IMR-90 (cell line): ENCODE measurements around the gene CCDC171. TPM values are rescaled to one million over a fixed set of nuclear protein-coding genes. Genes with fewer than 3 reads are reported as not detected.

ENCODE experiments used
- ATAC-seq: fragments of 200-7000 bp; cut with Tn5 transposase; 2 replicates; pipeline ENCODE4 v1.9.1; 2020; ENCODE audit warnings: low read depth, mild to moderate bottlenecking, moderate library complexity
- BruUV-seq: library from RNA; stranded (reverse); fragments of 400-500 nt; replicated peaks from 2 replicates; lab custom pipeline; 2021; lab: Mats Ljungman, UMichigan
- CTCF ChIA-PET: fragments of 300-600 bp; formaldehyde crosslinking; extraction: SDS; loops from one replicate; lab custom pipeline; 2021; ENCODE audit warnings: antibody characterized with exemption; lab: Yijun Ruan, JAX
- POLR2A ChIA-PET: fragments of 300-600 bp; sonication (Branson Sonifier 250); formaldehyde crosslinking; loops from one replicate; lab custom pipeline; 2022; ENCODE audit warnings: antibody characterized with exemption; ENCODE audit not compliant: unreplicated experiment; lab: Charles Lee
- DNase-seq: peaks from one replicate; pipeline ENCODE4 v3.0.0; 2013
- H2AFZ ChIP-seq: replicated peaks from 2 replicates; pipeline ENCODE3; 2013; ENCODE audit warnings: low read length, mild to moderate bottlenecking; ENCODE audit not compliant: poor library complexity
- H2AK5ac ChIP-seq: 2 replicates; pipeline ENCODE4 v1.6.1; 2013; ENCODE audit warnings: low read depth, low read length, inconsistent platforms
- H2AK9ac ChIP-seq: replicated peaks from 2 replicates; pipeline ENCODE3; 2013; ENCODE audit warnings: mild to moderate bottlenecking, low read depth, low read length, moderate library complexity; ENCODE audit not compliant: poor library complexity
- H2BK120ac ChIP-seq: 2 replicates; pipeline ENCODE4 v1.6.1; 2013; ENCODE audit warnings: low read depth, low read length, inconsistent platforms
- H2BK15ac ChIP-seq: 3 replicates; pipeline ENCODE4 v1.6.1; 2013; ENCODE audit warnings: low read depth, low read length, inconsistent platforms
- H2BK20ac ChIP-seq: 2 replicates; pipeline ENCODE4 v1.6.1; 2013; ENCODE audit warnings: low read depth, mild to moderate bottlenecking, inconsistent platforms, low read length, moderate library complexity
- H2BK5ac ChIP-seq: 2 replicates; pipeline ENCODE4 v1.6.1; 2013; ENCODE audit warnings: mild to moderate bottlenecking, low read depth, low read length, inconsistent platforms; ENCODE audit not compliant: poor library complexity, severe bottlenecking
- H3K14ac ChIP-seq: replicated peaks from 2 replicates; pipeline ENCODE4 v1.6.1; 2013; ENCODE audit warnings: low read depth, low read length, inconsistent platforms
- H3K18ac ChIP-seq: 2 replicates; pipeline ENCODE4 v1.6.1; 2013; ENCODE audit warnings: low read depth, low read length, control low read depth
- H3K23ac ChIP-seq: 2 replicates; pipeline ENCODE4 v1.6.1; 2013; ENCODE audit warnings: low read depth, low read length, inconsistent platforms
- H3K27ac ChIP-seq: 2 replicates; pipeline ENCODE4 v1.5.1; 2013; ENCODE audit warnings: mild to moderate bottlenecking, control low read depth, low read length; ENCODE audit not compliant: insufficient read depth
- H3K27me3 ChIP-seq: 2 replicates; pipeline ENCODE4 v1.6.1; 2013; ENCODE audit warnings: low read length; ENCODE audit not compliant: control insufficient read depth, insufficient read depth
- H3K36me3 ChIP-seq: 2 replicates; pipeline ENCODE4 v1.6.1; 2013; ENCODE audit warnings: low read length, mixed read lengths; ENCODE audit not compliant: control insufficient read depth, insufficient read depth
- H3K4ac ChIP-seq: 2 replicates; pipeline ENCODE4 v1.6.1; 2013; ENCODE audit warnings: low read depth, low read length, inconsistent platforms
- H3K4me1 ChIP-seq: 2 replicates; pipeline ENCODE4 v1.6.1; 2013; ENCODE audit warnings: low read length, mixed read lengths; ENCODE audit not compliant: control insufficient read depth, insufficient read depth
- H3K4me2 ChIP-seq: 2 replicates; pipeline ENCODE4 v1.6.1; 2013; ENCODE audit warnings: low read depth, mild to moderate bottlenecking, control low read depth, low read length, moderate library complexity
- H3K4me3 ChIP-seq: 2 replicates; pipeline ENCODE4 v1.5.1; 2013; ENCODE audit warnings: low read depth, mild to moderate bottlenecking, control low read depth, low read length, moderate library complexity; ENCODE audit not compliant: insufficient read depth
- H3K56ac ChIP-seq: 2 replicates; pipeline ENCODE4 v1.6.1; 2013; ENCODE audit warnings: low read length, inconsistent platforms; ENCODE audit not compliant: insufficient read depth; ENCODE audit errors: extremely low read depth
- H3K79me1 ChIP-seq, 2 experiments: 2 replicates each; pipeline ENCODE4 v1.6.1; 2013; ENCODE audit warnings: low read length in 2 of 2, inconsistent platforms in 1 of 2, low read depth in 1 of 2
- H3K9ac ChIP-seq: 2 replicates; pipeline ENCODE4 v1.6.1; 2013; ENCODE audit warnings: low read depth, low read length, control low read depth
- H3K9me1 ChIP-seq: 2 replicates; pipeline ENCODE4 v1.6.1; 2013; ENCODE audit warnings: low read length, inconsistent platforms; ENCODE audit not compliant: insufficient read depth
- H3K9me3 ChIP-seq: 2 replicates; pipeline ENCODE4 v1.6.1; 2013; ENCODE audit warnings: low read length; ENCODE audit not compliant: control insufficient read depth, insufficient read depth
- H4K20me1 ChIP-seq: 2 replicates; pipeline ENCODE4 v1.6.1; 2013; ENCODE audit warnings: low read length, inconsistent platforms; ENCODE audit not compliant: insufficient read depth
- H4K5ac ChIP-seq: 2 replicates; pipeline ENCODE4 v1.6.1; 2013; ENCODE audit warnings: mild to moderate bottlenecking, low read depth, low read length, control low read depth
- H4K8ac ChIP-seq, 2 experiments: 2 replicates each; pipeline ENCODE4 v1.6.1; 2013; ENCODE audit warnings: low read depth in 2 of 2, low read length in 2 of 2, control low read depth in 1 of 2, inconsistent platforms in 1 of 2
- H4K91ac ChIP-seq: 2 replicates; pipeline ENCODE4 v1.6.1; 2013; ENCODE audit warnings: low read depth, low read length, inconsistent platforms; ENCODE audit not compliant: insufficient read depth
- BHLHE40 ChIP-seq: fragments of 150-350 bp; IDR thresholded peaks from 2 replicates; pipeline ENCODE4 v1.6.1; 2016; ENCODE audit warnings: mild to moderate bottlenecking, low read depth, low read length
- CEBPB ChIP-seq: IDR thresholded peaks from 2 replicates; pipeline ENCODE4 v1.6.1; 2012; ENCODE audit warnings: low read depth, low read length, improper control_type of control experiment
- CHD1 ChIP-seq: IDR thresholded peaks from 2 replicates; pipeline ENCODE4 v1.6.1; 2012; ENCODE audit warnings: low read depth, low read length, improper control_type of control experiment
- CTCF ChIP-seq: conservative IDR thresholded peaks from 2 replicates; pipeline ENCODE4 v1.5.1; 2012; ENCODE audit warnings: mild to moderate bottlenecking, low read depth, low read length, improper control_type of control experiment
- FOS ChIP-seq: fragments of 150-350 bp; IDR thresholded peaks from 2 replicates; pipeline ENCODE4 v1.6.1; 2016; ENCODE audit warnings: low read depth, low read length
- MAFK ChIP-seq: IDR thresholded peaks from 2 replicates; pipeline ENCODE4 v1.6.1; 2012; ENCODE audit warnings: low read depth, low read length, improper control_type of control experiment
- MAZ ChIP-seq: IDR thresholded peaks from 2 replicates; pipeline ENCODE4 v1.6.1; 2012; ENCODE audit warnings: low read depth, mild to moderate bottlenecking, low read length, improper control_type of control experiment, moderate library complexity, borderline replicate concordance
- MXI1 ChIP-seq: IDR thresholded peaks from 2 replicates; pipeline ENCODE4 v1.6.1; 2012; ENCODE audit warnings: low read depth, mild to moderate bottlenecking, low read length, moderate library complexity, borderline replicate concordance
- NFE2L2 ChIP-seq: fragments of 150-350 bp; IDR thresholded peaks from 2 replicates; pipeline ENCODE4 v1.6.1; 2016; ENCODE audit warnings: low read depth, mild to moderate bottlenecking, low read length
- POLR2A ChIP-seq: IDR thresholded peaks from 2 replicates; pipeline ENCODE4 v1.6.1; 2012; ENCODE audit warnings: mild to moderate bottlenecking, low read depth, low read length
- RAD21 ChIP-seq: IDR thresholded peaks from 2 replicates; pipeline ENCODE4 v1.6.1; 2012; ENCODE audit warnings: low read length, improper control_type of control experiment
- RCOR1 ChIP-seq: IDR thresholded peaks from 2 replicates; pipeline ENCODE4 v1.6.1; 2012; ENCODE audit warnings: mild to moderate bottlenecking, low read length, improper control_type of control experiment; ENCODE audit not compliant: insufficient replicate concordance
- RFX5 ChIP-seq: IDR thresholded peaks from 2 replicates; pipeline ENCODE4 v1.8.0; 2012; ENCODE audit warnings: low read depth, mild to moderate bottlenecking, low read length, moderate library complexity
- SMC3 ChIP-seq: fragments of 150-350 bp; IDR thresholded peaks from 2 replicates; pipeline ENCODE4 v1.6.1; 2016; ENCODE audit warnings: low read depth, mild to moderate bottlenecking, antibody characterized with exemption, low read length, moderate library complexity
- USF2 ChIP-seq: fragments of 150-350 bp; IDR thresholded peaks from 2 replicates; pipeline ENCODE4 v1.6.1; 2017; ENCODE audit warnings: mild to moderate bottlenecking, antibody characterized with exemption, low read length, low read depth
- WGBS, 2 experiments: methylation state at CpG; one replicate each; pipeline versions ENCODE4 v1.1.5 to v1.1.7; 2013; ENCODE audit warnings: missing lambda C conversion rate in 2 of 2; ENCODE audit not compliant: insufficient read length in 1 of 2; ENCODE audit errors: extremely low coverage in 2 of 2; 5-methylcytosine and 5-hydroxymethylcytosine counted together
- dilution Hi-C: fragments of 300-500 bp; cut with HindIII; formaldehyde crosslinking; loops from one replicate; pipeline ENCODE4 v1.14.3; 2018; ENCODE audit warnings: low sequenced_read_pairs; ENCODE audit not compliant: unreplicated experiment
- in situ Hi-C: fragments of 300-500 bp; cut with MboI; formaldehyde crosslinking; loops from 3 replicates; pipeline ENCODE4 v1.14.3; 2019; ENCODE audit warnings: low sequenced_read_pairs, inconsistent platforms, mixed read lengths
- intact Hi-C: fragments of 100-400 bp; cut with micrococcal nuclease; formaldehyde crosslinking; loops from 2 replicates; pipeline ENCODE4 v1.10.0; 2022
- polyA plus RNA-seq, 3 experiments: library from polyadenylated mRNA; depleted of rRNA; stranded (reverse); fragments of >200 nt; gene quantifications; 2 replicates each; pipeline ENCODE4 v1.2.3, GENCODE V29; 2012; ENCODE audit warnings: low replicate concordance in 1 of 3
- total RNA-seq: library from RNA; depleted of rRNA; stranded (reverse); fragments of >200 nt; gene quantifications from 2 replicates; pipeline ENCODE4 v1.2.3, GENCODE V29; 2012

Gene CCDC171
- total and polyA plus RNA-seq, 2 of the 4 experiments (the other 2 are of a cell fraction): 0.63 to 2.2 TPM

- Histone ChIP-seq H3K4ac (0 out of 2 replicates have a peak overlapping the region, but pooled peaks have one; percentile 34), H3K4me2 (peak overlapping the region; percentile 97), H2BK120ac (no peak overlapping the region), H2AK5ac (no peak overlapping the region), H4K8ac (peak overlapping the region in 1 of 2 experiments; percentile 4; a peak in 2 of 4 replicates), H3K4me3 (peak overlapping the region; percentile 95), H3K27ac (peak overlapping the region; percentile 90), H3K56ac (no peak overlapping the region), H3K9ac (peak overlapping the region; percentile 89), H3K9me1 (no peaks in the 10 kb centered on the region), H3K18ac (peak overlapping the region; percentile 37), H4K20me1 (peaks cover 3% of the 10 kb centered on the region; the same call in 1 of the 2 replicates), H3K9me3 (no peaks in the 10 kb centered on the region), H4K91ac (no peak overlapping the region), H2AK9ac (peak overlapping the region; percentile 99), H3K4me1 (peaks cover 2% of the 10 kb centered on the region; the same call in 1 of the 2 replicates), H2AFZ (peak overlapping the region; percentile 99), H3K79me1 (peaks cover 18 to 23% of the 10 kb centered on the region in 2 experiments), H3K36me3 (0 out of 2 replicates have a peak, but pooled peaks cover 2% of the 10 kb centered on the region), H4K5ac (0 out of 2 replicates have a peak overlapping the region, but pooled peaks have one; percentile 38), H2BK15ac (no peak overlapping the region), H3K23ac (peak overlapping the region; percentile 31; the same call in 1 of the 2 replicates), H2BK5ac (peak overlapping the region; percentile 92), H2BK20ac (no peak overlapping the region), H3K14ac (no peak overlapping the region; the same call in 1 of the 2 replicates), H3K27me3 (no peaks in the 10 kb centered on the region)
- DNase-seq (no peak), ATAC-seq (peak; percentile 75)
- ChIA-PET POLR2A (interaction anchor here (0.5 kb wide), 1 partner anchor 40 kb away, joined by 6 read pairs; no protein-coding TSS in a partner anchor), CTCF (interaction anchor here (1.4 kb wide), 1 partner anchor 20 kb away, joined by 3 read pairs; no protein-coding TSS in a partner anchor)
- intact Hi-C loops: loop anchor here (5.0 kb wide), 1 partner anchor 97 kb away; no protein-coding TSS in a partner anchor
- BruUV-seq: no TSS peak
- 1% methylated on average over 10 of the region's 76 CpGs; no CpG with 5 or more reads in 1 of the 2 experiments for WGBS, 2 experiments
- in situ Hi-C loops: no loop called here
- dilution Hi-C loops: no loop called here
- no peak for TF ChIP-seq POLR2A
- no peak for TF ChIP-seq RCOR1
- no peak for TF ChIP-seq RFX5
- TF ChIP-seq NFE2L2: no peak
- TF ChIP-seq FOS: no peak
- no peak for TF ChIP-seq CHD1
- no peak for TF ChIP-seq CEBPB
- TF ChIP-seq MAZ: no peak; the same call in 1 of the 2 replicates
- no peak for TF ChIP-seq RAD21
- no peak for TF ChIP-seq MAFK
- TF ChIP-seq MXI1: no peak
- TF ChIP-seq USF2: no peak
- TF ChIP-seq BHLHE40: no peak
- no peak for TF ChIP-seq SMC3
- no peak for TF ChIP-seq CTCF
Measured at GRCh38 chr9:15509931-15510788, 42.7 kb upstream of the CCDC171 start.
